Left lung (tissue), 10 donors: ENCODE results near the gene UPK3B. TPM values are rescaled to one million over a fixed set of nuclear protein-coding genes. Genes with fewer than 3 reads are reported as not detected.
A peak's percentile ranks its signal among the peaks of the same experiment; 100 is the strongest.
"Not testable (repeated sequence)": the region's sequence is repeated elsewhere in the genome, so short reads cannot be mapped to it uniquely, and the experiment has no call there.

Experiments used
- ATAC-seq: fragments of 200-7000 bp; cut with Tn5 transposase; one replicate; pipeline ENCODE4 v1.9.1; 2020; ENCODE audit warnings: moderate library complexity
- DNase-seq, 4 donors: peaks; one replicate each; pipeline ENCODE4 v3.0.0-alpha.2; 2013 to 2020
- H3K27ac ChIP-seq, 2 donors: fragments of 200-600 bp; sonication (generic) in 1 of 2; one replicate each; pipeline versions ENCODE4 v1.5.0 to v1.8.0; 2020 to 2021
- H3K27me3 ChIP-seq, 2 donors: fragments of 200-600 bp; sonication (generic) in 1 of 2; one replicate each; pipeline versions ENCODE4 v1.5.0 to v1.8.0; 2020 to 2021
- H3K36me3 ChIP-seq, 2 donors: fragments of 200-600 bp; sonication (generic) in 1 of 2; one replicate each; pipeline versions ENCODE4 v1.5.0 to v1.8.0; 2020 to 2021
- H3K4me1 ChIP-seq, 2 donors: fragments of 200-600 bp; one replicate each; pipeline ENCODE4 v1.8.0; 2021
- H3K4me3 ChIP-seq, 2 donors: fragments of 200-600 bp; sonication (generic) in 1 of 2; one replicate each; pipeline versions ENCODE4 v1.5.0 to v1.8.0; 2020 to 2021; ENCODE audit warnings: mild to moderate bottlenecking in 1 of 2
- H3K9me3 ChIP-seq, 2 donors: fragments of 200-600 bp; sonication (generic) in 1 of 2; one replicate each; pipeline versions ENCODE4 v1.5.0 to v1.8.0; 2020 to 2021
- intact Hi-C, 2 donors: fragments of 100-400 bp; cut with DNase I; formaldehyde crosslinking; loops; one replicate each; pipeline versions ENCODE4 v1.11.2 to v1.14.2; 2022
- polyA plus RNA-seq, 6 donors: library from polyadenylated mRNA; unstranded; fragments of 120-200 nt; gene quantifications; one replicate each; pipeline ENCODE4 v1.2.1, GENCODE V29; 2013; ENCODE audit not compliant: insufficient read length in 6 of 6
- total RNA-seq, 2 donors: library from RNA; stranded (reverse); fragmentation: NEBNext Ultra II Directional; extraction: Animal tissue kit (Norgen Biotek cat#: 25700); gene quantifications; one replicate each; pipeline ENCODE4 v1.2.1, GENCODE V29; 2021
- donor health status: DM: no; HTN: yes; CAD: no.
- donor health status: DM: no; HTN: no; CAD: no.

Gene UPK3B
- total and polyA plus RNA-seq, 8 donors = 5.5 to 40.8 (median 15.5) TPM

- H3K4me1 ChIP-seq, H3K9me3 ChIP-seq, H3K27ac ChIP-seq, H3K27me3 ChIP-seq, intact Hi-C loops, ATAC-seq, DNase-seq, H3K4me3 ChIP-seq: not testable (repeated sequence)
- peaks cover 0 to 23% of the 10 kb centered on the region in 2 donors for H3K36me3 ChIP-seq
Measured at GRCh38 chr7:76476280-76476679, 34.1 kb upstream of the UPK3B start.

GRCh38 chr7:76476742-76477474, 33.4 kb upstream of the UPK3B start:
- H3K4me3 ChIP-seq, H3K27me3 ChIP-seq, H3K27ac ChIP-seq, intact Hi-C loops, DNase-seq, H3K4me1 ChIP-seq, H3K9me3 ChIP-seq, ATAC-seq: not testable (repeated sequence)
- H3K36me3 ChIP-seq = peaks cover 0 to 25% of the 10 kb centered on the region in 2 donors

- H3K4me1 ChIP-seq, intact Hi-C loops, H3K27ac ChIP-seq, DNase-seq, H3K4me3 ChIP-seq, H3K9me3 ChIP-seq, ATAC-seq, H3K27me3 ChIP-seq: not testable (repeated sequence)
- peaks cover 0 to 41% of the 10 kb centered on the region in 2 donors for H3K36me3 ChIP-seq
Measured at GRCh38 chr7:76479628-76480027, 30.7 kb upstream of the UPK3B start.

- H3K4me3 ChIP-seq, H3K9me3 ChIP-seq, H3K27me3 ChIP-seq, H3K4me1 ChIP-seq, intact Hi-C loops, ATAC-seq, H3K27ac ChIP-seq: not testable (repeated sequence)
- peak in 1 of 4 donors; percentile 61 for DNase-seq
- peaks cover 0 to 37% of the 10 kb centered on the region in 2 donors for H3K36me3 ChIP-seq
Measured at GRCh38 chr7:76480403-76481253, 29.7 kb upstream of the UPK3B start.

- intact Hi-C loops, H3K4me1 ChIP-seq, ATAC-seq, H3K4me3 ChIP-seq, H3K9me3 ChIP-seq, H3K27ac ChIP-seq, H3K27me3 ChIP-seq: not testable (repeated sequence)
- peaks cover 0 to 37% of the 10 kb centered on the region in 2 donors for H3K36me3 ChIP-seq
- peak in 1 of 4 donors; percentile 69 for DNase-seq
Measured at GRCh38 chr7:76482660-76483059, 27.7 kb upstream of the UPK3B start.

GRCh38 chr7:76483081-76483480, 27.3 kb upstream of the UPK3B start:
- intact Hi-C loops, H3K4me3 ChIP-seq, H3K4me1 ChIP-seq, H3K27ac ChIP-seq, H3K27me3 ChIP-seq, ATAC-seq, DNase-seq, H3K9me3 ChIP-seq: not testable (repeated sequence)
- peaks cover 0 to 37% of the 10 kb centered on the region in 2 donors for H3K36me3 ChIP-seq

GRCh38 chr7:76484456-76484855, 25.9 kb upstream of the UPK3B start:
- H3K4me3 ChIP-seq, DNase-seq, H3K9me3 ChIP-seq, H3K27me3 ChIP-seq, H3K4me1 ChIP-seq, H3K27ac ChIP-seq, intact Hi-C loops, ATAC-seq: not testable (repeated sequence)
- peaks cover 0 to 37% of the 10 kb centered on the region in 2 donors for H3K36me3 ChIP-seq

- H3K36me3 ChIP-seq = peaks cover 0 to 27% of the 10 kb centered on the region in 2 donors
- peak; percentile 21 for ATAC-seq
- H3K27ac ChIP-seq, intact Hi-C loops, H3K27me3 ChIP-seq, DNase-seq, H3K9me3 ChIP-seq, H3K4me1 ChIP-seq, H3K4me3 ChIP-seq: not testable (repeated sequence)
Measured at GRCh38 chr7:76485822-76486610, 24.3 kb upstream of the UPK3B start.

GRCh38 chr7:76486618-76487017, 23.7 kb upstream of the UPK3B start:
- ATAC-seq = peak; percentile 37
- H3K4me3 ChIP-seq, H3K9me3 ChIP-seq, H3K4me1 ChIP-seq, H3K27me3 ChIP-seq, H3K27ac ChIP-seq, DNase-seq, intact Hi-C loops: not testable (repeated sequence)
- H3K36me3 ChIP-seq = peaks cover 0 to 21% of the 10 kb centered on the region in 2 donors

- H3K36me3 ChIP-seq, DNase-seq, H3K27ac ChIP-seq, H3K9me3 ChIP-seq, H3K4me3 ChIP-seq, H3K4me1 ChIP-seq, intact Hi-C loops, H3K27me3 ChIP-seq: not testable (repeated sequence)
- peak; percentile 13 for ATAC-seq
Measured at GRCh38 chr7:76487969-76488368, 22.4 kb upstream of the UPK3B start.

GRCh38 chr7:76492139-76492538, 18.2 kb upstream of the UPK3B start:
- H3K36me3 ChIP-seq, H3K9me3 ChIP-seq, H3K4me1 ChIP-seq, H3K27me3 ChIP-seq, H3K4me3 ChIP-seq, ATAC-seq, H3K27ac ChIP-seq, intact Hi-C loops: not testable (repeated sequence)
- DNase-seq = peak in 1 of 4 donors; percentile 10

GRCh38 chr7:76495717-76496116, 14.6 kb upstream of the UPK3B start:
- H3K36me3 ChIP-seq, ATAC-seq, intact Hi-C loops, H3K9me3 ChIP-seq, H3K27ac ChIP-seq, H3K4me3 ChIP-seq, H3K4me1 ChIP-seq, H3K27me3 ChIP-seq: not testable (repeated sequence)
- DNase-seq = peak in 1 of 4 donors; percentile 44
